ENCODE results near the gene ATP8A2. TPM values are rescaled to one million over a fixed set of nuclear protein-coding genes. Genes with fewer than 3 reads are reported as not detected.

The ATP8A2 gene
- total RNA-seq, 1 experiment from 2014 or later = 5.2 TPM

DNA sequence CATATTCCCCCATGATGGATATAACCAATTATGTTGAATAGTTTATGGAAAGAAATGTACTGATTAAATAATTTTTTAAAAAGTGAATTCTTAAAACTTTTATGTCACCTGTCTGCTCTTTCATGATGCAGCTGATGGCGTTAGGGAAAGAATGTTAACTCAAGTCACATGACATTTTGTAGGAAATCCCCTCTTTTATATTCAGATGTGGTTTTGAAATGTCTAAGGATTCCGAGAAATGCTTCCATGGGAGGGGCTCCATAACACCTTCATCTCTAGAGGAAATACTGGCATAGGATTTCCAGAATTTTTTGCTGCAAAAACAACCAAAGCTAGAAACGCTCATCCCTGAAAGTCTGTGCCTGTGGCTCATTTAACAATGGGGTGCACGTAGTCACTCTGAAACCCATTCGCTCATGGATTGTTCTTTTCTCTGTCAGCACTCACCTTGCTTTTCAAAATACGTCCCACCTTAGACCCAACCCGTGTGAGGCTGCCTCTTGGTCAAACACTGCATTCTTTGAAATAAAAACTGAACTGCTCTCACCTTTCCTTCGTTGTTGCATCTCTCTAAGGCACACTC, 391.1 kb downstream of the ATP8A2 start:
- H3K9me3 Mint-ChIP-seq = peaks cover 10% of the 10 kb centered on the region
- no peaks in the 10 kb centered on the region for H3K27me3 Mint-ChIP-seq (ENCODE audit: low read depth)
- POLR2A ChIA-PET = interaction anchor here (0.5 kb wide), 1 partner anchor 175 kb away, joined by 6 read pairs; no protein-coding TSS in a partner anchor

DNA sequence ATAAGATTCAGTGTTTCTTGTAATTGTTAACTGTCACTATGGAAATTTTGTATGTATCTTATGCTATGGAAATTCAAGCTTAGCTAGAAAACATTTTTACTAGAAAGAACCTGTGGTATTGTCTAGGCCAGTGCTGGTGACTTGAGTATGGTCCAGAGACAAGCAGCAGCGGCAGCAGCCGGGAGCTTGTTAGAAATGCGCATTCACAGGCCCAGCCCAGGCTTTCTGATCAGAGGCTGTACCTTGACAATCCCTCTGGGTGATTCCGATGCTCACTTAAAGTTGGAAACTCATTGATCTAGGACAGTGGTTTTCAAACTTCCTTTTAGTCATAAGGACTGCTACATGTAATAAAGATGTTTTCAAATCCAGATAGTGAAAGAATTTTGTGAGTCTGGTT, 392.6 kb downstream of the ATP8A2 start:
- POLR2A ChIA-PET = no interaction called here
- no peaks in the 10 kb centered on the region for H3K27me3 Mint-ChIP-seq (ENCODE audit: low read depth)

More for the DNA sequence above, 391.1 kb downstream of the ATP8A2 start:
- TF ChIP-seq NFATC4 (CRISPR knock-in tag; IDR thresholded peaks at IDR 0.05) = no peak
- TF ChIP-seq ZNF317 (CRISPR knock-in tag; IDR thresholded peaks at IDR 0.05; ENCODE audit: borderline replicate concordance, low read depth) = no peak
- no peak for TF ChIP-seq FOXK1 (CRISPR knock-in tag; IDR thresholded peaks at IDR 0.05)
- TF ChIP-seq JAZF1 (CRISPR knock-in tag; IDR thresholded peaks at IDR 0.05) = no peak
- TF ChIP-seq ZNF121 (CRISPR knock-in tag; IDR thresholded peaks at IDR 0.05) = no peak
- TF ChIP-seq ZNF138 (CRISPR knock-in tag; conservative IDR thresholded peaks at IDR 0.05) = no peak
- TF ChIP-seq GTF2I (CRISPR knock-in tag; conservative IDR thresholded peaks at IDR 0.05) = no peak
- TF ChIP-seq, protein P1, sequence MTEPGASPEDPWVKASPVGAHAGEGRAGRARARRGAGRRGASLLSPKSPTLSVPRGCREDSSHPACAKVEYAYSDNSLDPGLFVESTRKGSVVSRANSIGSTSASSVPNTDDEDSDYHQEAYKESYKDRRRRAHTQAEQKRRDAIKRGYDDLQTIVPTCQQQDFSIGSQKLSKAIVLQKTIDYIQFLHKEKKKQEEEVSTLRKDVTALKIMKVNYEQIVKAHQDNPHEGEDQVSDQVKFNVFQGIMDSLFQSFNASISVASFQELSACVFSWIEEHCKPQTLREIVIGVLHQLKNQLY (CRISPR knock-in tag; IDR thresholded peaks at IDR 0.05) = no peak
- TF ChIP-seq ZNF671 (CRISPR knock-in tag; IDR thresholded peaks at IDR 0.05) = no peak
- no peak for TF ChIP-seq PRRX2 (CRISPR knock-in tag; IDR thresholded peaks at IDR 0.05)
- TF ChIP-seq ETV6 (CRISPR knock-in tag; IDR thresholded peaks at IDR 0.05) = no peak
- Mint-ChIP-seq H3K4me3 (no peak overlapping the region), H3K27ac (no peak overlapping the region), H3K36me3 (0 out of 2 replicates have a peak, but pooled peaks cover 3% of the 10 kb centered on the region), H3K4me1 (peaks cover 21% of the 10 kb centered on the region)
- DNase-seq (ENCODE audit: low spot score) = no peak
- no peak for ATAC-seq
- CTCF ChIA-PET = interaction anchor here (0.6 to 1.7 kb wide), 3 partner anchors 10 to 73 kb away, joined by 3 to 6 read pairs (median 3); no protein-coding TSS in a partner anchor

DNA sequence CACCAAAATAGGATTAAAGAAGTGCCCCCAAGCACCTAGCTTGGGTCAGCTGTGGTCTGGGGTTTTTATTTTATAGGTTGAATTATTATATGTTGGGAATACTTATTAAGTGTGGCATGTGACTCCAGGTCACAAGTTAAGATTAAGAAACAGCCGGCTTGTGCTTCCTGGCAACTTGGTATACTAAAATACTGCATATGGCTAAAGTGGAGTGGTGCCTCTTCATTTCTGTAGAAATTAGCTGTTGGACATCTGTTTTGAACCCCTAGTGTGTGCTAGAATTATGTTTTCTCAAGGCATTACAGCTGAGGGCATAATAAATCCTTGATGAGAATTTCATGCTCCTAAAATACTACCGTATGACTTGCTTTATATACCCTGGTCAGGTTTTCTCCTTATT, 393.5 kb downstream of the ATP8A2 start:
- Mint-ChIP-seq H3K27me3 (ENCODE audit: low read depth) (no peaks in the 10 kb centered on the region), H3K4me1 (peaks cover 28% of the 10 kb centered on the region), H3K4me3 (no peak overlapping the region), H3K9me3 (peaks cover 18% of the 10 kb centered on the region), H3K36me3 (0 out of 2 replicates have a peak, but pooled peaks cover 3% of the 10 kb centered on the region), H3K27ac (no peak overlapping the region)
- POLR2A ChIA-PET = no interaction called here
- DNase-seq (ENCODE audit: low spot score) (no peak), ATAC-seq (no peak)
- CTCF ChIA-PET = interaction anchor here (1.3 kb wide), 3 partner anchors 37 to 332 kb away, joined by 3 read pairs; no protein-coding TSS in a partner anchor
- TF ChIP-seq TEAD4 (CRISPR knock-in tag; IDR thresholded peaks at IDR 0.05) = no peak

More for the DNA sequence above, 392.6 kb downstream of the ATP8A2 start:
- DNase-seq (ENCODE audit: low spot score) (peak; percentile 41), ATAC-seq (peak; percentile 66)
- no peak for TF ChIP-seq NFE2L1 (CRISPR knock-in tag; IDR thresholded peaks at IDR 0.05)
- TF ChIP-seq, protein P2, sequence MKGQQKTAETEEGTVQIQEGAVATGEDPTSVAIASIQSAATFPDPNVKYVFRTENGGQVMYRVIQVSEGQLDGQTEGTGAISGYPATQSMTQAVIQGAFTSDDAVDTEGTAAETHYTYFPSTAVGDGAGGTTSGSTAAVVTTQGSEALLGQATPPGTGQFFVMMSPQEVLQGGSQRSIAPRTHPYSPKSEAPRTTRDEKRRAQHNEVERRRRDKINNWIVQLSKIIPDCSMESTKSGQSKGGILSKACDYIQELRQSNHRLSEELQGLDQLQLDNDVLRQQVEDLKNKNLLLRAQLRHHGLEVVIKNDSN (CRISPR knock-in tag; IDR thresholded peaks at IDR 0.05) = no peak
- TF ChIP-seq, protein P3, sequence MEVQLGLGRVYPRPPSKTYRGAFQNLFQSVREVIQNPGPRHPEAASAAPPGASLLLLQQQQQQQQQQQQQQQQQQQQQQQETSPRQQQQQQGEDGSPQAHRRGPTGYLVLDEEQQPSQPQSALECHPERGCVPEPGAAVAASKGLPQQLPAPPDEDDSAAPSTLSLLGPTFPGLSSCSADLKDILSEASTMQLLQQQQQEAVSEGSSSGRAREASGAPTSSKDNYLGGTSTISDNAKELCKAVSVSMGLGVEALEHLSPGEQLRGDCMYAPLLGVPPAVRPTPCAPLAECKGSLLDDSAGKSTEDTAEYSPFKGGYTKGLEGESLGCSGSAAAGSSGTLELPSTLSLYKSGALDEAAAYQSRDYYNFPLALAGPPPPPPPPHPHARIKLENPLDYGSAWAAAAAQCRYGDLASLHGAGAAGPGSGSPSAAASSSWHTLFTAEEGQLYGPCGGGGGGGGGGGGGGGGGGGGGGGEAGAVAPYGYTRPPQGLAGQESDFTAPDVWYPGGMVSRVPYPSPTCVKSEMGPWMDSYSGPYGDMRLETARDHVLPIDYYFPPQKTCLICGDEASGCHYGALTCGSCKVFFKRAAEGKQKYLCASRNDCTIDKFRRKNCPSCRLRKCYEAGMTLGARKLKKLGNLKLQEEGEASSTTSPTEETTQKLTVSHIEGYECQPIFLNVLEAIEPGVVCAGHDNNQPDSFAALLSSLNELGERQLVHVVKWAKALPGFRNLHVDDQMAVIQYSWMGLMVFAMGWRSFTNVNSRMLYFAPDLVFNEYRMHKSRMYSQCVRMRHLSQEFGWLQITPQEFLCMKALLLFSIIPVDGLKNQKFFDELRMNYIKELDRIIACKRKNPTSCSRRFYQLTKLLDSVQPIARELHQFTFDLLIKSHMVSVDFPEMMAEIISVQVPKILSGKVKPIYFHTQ (CRISPR knock-in tag; IDR thresholded peaks at IDR 0.05) = no peak
- H3K9me3 Mint-ChIP-seq = peaks cover 18% of the 10 kb centered on the region
- CTCF ChIA-PET = interaction anchor here (1.3 kb wide), 3 partner anchors 37 to 333 kb away, joined by 3 read pairs; no protein-coding TSS in a partner anchor
- peaks cover 21% of the 10 kb centered on the region for H3K4me1 Mint-ChIP-seq
- no peak overlapping the region for H3K4me3 Mint-ChIP-seq
- 0 out of 2 replicates have a peak, but pooled peaks cover 3% of the 10 kb centered on the region for H3K36me3 Mint-ChIP-seq
- no peak overlapping the region for H3K27ac Mint-ChIP-seq

DNA sequence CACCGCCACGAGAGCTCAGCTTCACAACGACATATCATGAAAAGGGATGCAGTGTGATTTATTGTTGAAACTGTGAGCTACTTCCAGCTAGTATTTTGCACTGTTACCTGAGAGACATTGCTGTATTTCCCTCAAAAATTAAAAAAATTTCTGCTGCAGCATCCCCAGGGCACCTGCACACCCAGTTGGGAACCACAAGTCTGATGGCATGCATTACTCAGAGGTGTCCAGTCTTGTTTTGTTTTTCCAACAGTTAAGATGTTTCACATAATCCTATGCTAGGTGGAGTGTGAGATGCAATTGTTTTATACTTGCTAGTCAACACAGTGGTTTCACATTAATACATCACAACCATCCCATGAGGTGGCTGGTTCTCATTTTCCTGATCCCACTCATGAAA, 394.8 kb downstream of the ATP8A2 start:
- Mint-ChIP-seq H3K4me1 (peaks cover 41% of the 10 kb centered on the region), H3K36me3 (0 out of 2 replicates have a peak, but pooled peaks cover 3% of the 10 kb centered on the region), H3K4me3 (no peak overlapping the region), H3K9me3 (peaks cover 18% of the 10 kb centered on the region), H3K27me3 (ENCODE audit: low read depth) (no peaks in the 10 kb centered on the region), H3K27ac (no peak overlapping the region)
- ChIA-PET CTCF (no interaction called here), POLR2A (no interaction called here)
- no peak for DNase-seq (ENCODE audit: low spot score)
- ATAC-seq = no peak
- TF ChIP-seq CREM (CRISPR knock-in tag; IDR thresholded peaks at IDR 0.05) = no peak
- TF ChIP-seq, protein P4, sequence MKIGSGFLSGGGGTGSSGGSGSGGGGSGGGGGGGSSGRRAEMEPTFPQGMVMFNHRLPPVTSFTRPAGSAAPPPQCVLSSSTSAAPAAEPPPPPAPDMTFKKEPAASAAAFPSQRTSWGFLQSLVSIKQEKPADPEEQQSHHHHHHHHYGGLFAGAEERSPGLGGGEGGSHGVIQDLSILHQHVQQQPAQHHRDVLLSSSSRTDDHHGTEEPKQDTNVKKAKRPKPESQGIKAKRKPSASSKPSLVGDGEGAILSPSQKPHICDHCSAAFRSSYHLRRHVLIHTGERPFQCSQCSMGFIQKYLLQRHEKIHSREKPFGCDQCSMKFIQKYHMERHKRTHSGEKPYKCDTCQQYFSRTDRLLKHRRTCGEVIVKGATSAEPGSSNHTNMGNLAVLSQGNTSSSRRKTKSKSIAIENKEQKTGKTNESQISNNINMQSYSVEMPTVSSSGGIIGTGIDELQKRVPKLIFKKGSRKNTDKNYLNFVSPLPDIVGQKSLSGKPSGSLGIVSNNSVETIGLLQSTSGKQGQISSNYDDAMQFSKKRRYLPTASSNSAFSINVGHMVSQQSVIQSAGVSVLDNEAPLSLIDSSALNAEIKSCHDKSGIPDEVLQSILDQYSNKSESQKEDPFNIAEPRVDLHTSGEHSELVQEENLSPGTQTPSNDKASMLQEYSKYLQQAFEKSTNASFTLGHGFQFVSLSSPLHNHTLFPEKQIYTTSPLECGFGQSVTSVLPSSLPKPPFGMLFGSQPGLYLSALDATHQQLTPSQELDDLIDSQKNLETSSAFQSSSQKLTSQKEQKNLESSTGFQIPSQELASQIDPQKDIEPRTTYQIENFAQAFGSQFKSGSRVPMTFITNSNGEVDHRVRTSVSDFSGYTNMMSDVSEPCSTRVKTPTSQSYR (CRISPR knock-in tag; IDR thresholded peaks at IDR 0.05) = no peak
- no peak for TF ChIP-seq HMGA2 (CRISPR knock-in tag; IDR thresholded peaks at IDR 0.05)
- TF ChIP-seq, protein P5, sequence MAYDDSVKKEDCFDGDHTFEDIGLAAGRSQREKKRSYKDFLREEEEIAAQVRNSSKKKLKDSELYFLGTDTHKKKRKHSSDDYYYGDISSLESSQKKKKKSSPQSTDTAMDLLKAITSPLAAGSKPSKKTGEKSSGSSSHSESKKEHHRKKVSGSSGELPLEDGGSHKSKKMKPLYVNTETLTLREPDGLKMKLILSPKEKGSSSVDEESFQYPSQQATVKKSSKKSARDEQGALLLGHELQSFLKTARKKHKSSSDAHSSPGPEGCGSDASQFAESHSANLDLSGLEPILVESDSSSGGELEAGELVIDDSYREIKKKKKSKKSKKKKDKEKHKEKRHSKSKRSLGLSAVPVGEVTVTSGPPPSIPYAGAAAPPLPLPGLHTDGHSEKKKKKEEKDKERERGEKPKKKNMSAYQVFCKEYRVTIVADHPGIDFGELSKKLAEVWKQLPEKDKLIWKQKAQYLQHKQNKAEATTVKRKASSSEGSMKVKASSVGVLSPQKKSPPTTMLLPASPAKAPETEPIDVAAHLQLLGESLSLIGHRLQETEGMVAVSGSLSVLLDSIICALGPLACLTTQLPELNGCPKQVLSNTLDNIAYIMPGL (CRISPR knock-in tag; IDR thresholded peaks at IDR 0.05) = no peak
- no peak for TF ChIP-seq ZNF232 (CRISPR knock-in tag; IDR thresholded peaks at IDR 0.05)
- TF ChIP-seq, protein P6, sequence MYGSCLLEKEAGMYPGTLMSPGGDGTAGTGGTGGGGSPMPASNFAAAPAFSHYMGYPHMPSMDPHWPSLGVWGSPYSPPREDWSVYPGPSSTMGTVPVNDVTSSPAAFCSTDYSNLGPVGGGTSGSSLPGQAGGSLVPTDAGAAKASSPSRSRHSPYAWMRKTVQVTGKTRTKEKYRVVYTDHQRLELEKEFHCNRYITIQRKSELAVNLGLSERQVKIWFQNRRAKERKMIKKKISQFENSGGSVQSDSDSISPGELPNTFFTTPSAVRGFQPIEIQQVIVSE (CRISPR knock-in tag; IDR thresholded peaks at IDR 0.05; ENCODE audit: borderline replicate concordance) = no peak

All from WTC11 (cell line).